Brain microvascular endothelial cell (primary cell): ENCODE data around the gene TMEM273.

ENCODE experiments used
- DNase-seq: peaks from one replicate; pipeline ENCODE4 v3.0.0-alpha.2; 2020
- H3K27ac ChIP-seq: fragments of 250-450 bp; sonication (Bioruptor Pico); 2 replicates; pipeline ENCODE4 v1.5.1; 2020; ENCODE audit warnings: mild to moderate bottlenecking, moderate library complexity
- H3K27me3 ChIP-seq: fragments of 250-450 bp; sonication (Bioruptor Pico); replicated peaks from 2 replicates; pipeline ENCODE4 v1.5.1; 2020; ENCODE audit warnings: mild to moderate bottlenecking
- H3K36me3 ChIP-seq: fragments of 250-450 bp; sonication (Bioruptor Pico); replicated peaks from 2 replicates; pipeline ENCODE4 v1.5.1; 2020; ENCODE audit warnings: mild to moderate bottlenecking
- H3K4me3 ChIP-seq: 2 replicates; pipeline ENCODE4 v1.5.1; 2011; ENCODE audit warnings: low read depth, mild to moderate bottlenecking, control low read depth, low read length, moderate library complexity
- CTCF ChIP-seq: IDR thresholded peaks from 2 replicates; pipeline ENCODE4 v1.5.1; 2011; ENCODE audit warnings: low read depth, mild to moderate bottlenecking, moderate library complexity, low read length, control low read depth, inconsistent platforms; ENCODE audit errors: missing control alignments
- in situ Hi-C: cut with HindIII; loops from 2 replicates; pipeline ENCODE4 v1.10.0; 2017; ENCODE audit warnings: low sequenced_read_pairs, low pct_ligation_motif_present

Gene TMEM273

GRCh38 chr10:49143249-49143648, 44.9 kb downstream of the TMEM273 start:
- in situ Hi-C loops, result no loop called here
- no peaks in the 10 kb centered on the region for H3K27me3 ChIP-seq
- no peak overlapping the region for H3K27ac ChIP-seq
- no peak overlapping the region for H3K4me3 ChIP-seq
- H3K36me3 ChIP-seq, result no peaks in the 10 kb centered on the region
- no peak for TF ChIP-seq CTCF
- DNase-seq, result no peak

- Histone ChIP-seq H3K4me3 (no peak overlapping the region), H3K27ac (no peak overlapping the region), H3K36me3 (no peaks in the 10 kb centered on the region), H3K27me3 (no peaks in the 10 kb centered on the region)
- no peak for TF ChIP-seq CTCF
- in situ Hi-C loops, result no loop called here
- no peak for DNase-seq
Measured at GRCh38 chr10:49141541-49142332, 46.5 kb downstream of the TMEM273 start.

GRCh38 chr10:49140304-49141177, 47.6 kb downstream of the TMEM273 start:
- no peak for TF ChIP-seq CTCF
- no peak for DNase-seq
- no peaks in the 10 kb centered on the region for H3K27me3 ChIP-seq
- H3K36me3 ChIP-seq, result no peaks in the 10 kb centered on the region
- no peak overlapping the region for H3K4me3 ChIP-seq
- peak overlapping the region; percentile 97 for H3K27ac ChIP-seq
- in situ Hi-C loops, result no loop called here

- no peak overlapping the region for H3K4me3 ChIP-seq
- no peak for TF ChIP-seq CTCF
- no peaks in the 10 kb centered on the region for H3K27me3 ChIP-seq
- peak; percentile 96 for DNase-seq
- H3K36me3 ChIP-seq, result no peaks in the 10 kb centered on the region
- in situ Hi-C loops, result no loop called here
- peak overlapping the region; percentile 97 for H3K27ac ChIP-seq
Measured at GRCh38 chr10:49139846-49140195, 48.4 kb downstream of the TMEM273 start.

- in situ Hi-C loops, result no loop called here
- DNase-seq, result peak; percentile 74
- Histone ChIP-seq H3K36me3 (no peaks in the 10 kb centered on the region), H3K27me3 (no peaks in the 10 kb centered on the region), H3K4me3 (no peak overlapping the region), H3K27ac (peak overlapping the region; percentile 97)
- no peak for TF ChIP-seq CTCF
Measured at GRCh38 chr10:49139028-49139845, 49.0 kb downstream of the TMEM273 start.
